Progenitor cell of endocrine pancreas (in vitro differentiated cells): Measurements from ENCODE around the gene TRIM38. TPM values are rescaled to one million over a fixed set of nuclear protein-coding genes. Genes with fewer than 3 reads are reported as not detected.

ENCODE experiments used
- DNase-seq: peaks from one replicate; pipeline ENCODE4 v3.0.0; 2021; ENCODE audit warnings: low spot score; ENCODE audit not compliant: unreplicated experiment
- H3K27ac Mint-ChIP-seq: 2 replicates; pipeline ENCODE4 v1.8.0; 2021; ENCODE audit warnings: mild to moderate bottlenecking, moderate library complexity, mixed read lengths
- H3K27me3 Mint-ChIP-seq: 2 replicates; pipeline ENCODE4 v1.8.0; 2021; ENCODE audit warnings: mixed read lengths
- H3K36me3 Mint-ChIP-seq: 2 replicates; pipeline ENCODE4 v1.8.0; 2022; ENCODE audit warnings: mixed read lengths; ENCODE audit not compliant: insufficient read depth
- H3K4me1 Mint-ChIP-seq: 2 replicates; pipeline ENCODE4 v1.8.0; 2021; ENCODE audit warnings: low read depth, mixed read lengths
- H3K4me3 Mint-ChIP-seq: 2 replicates; pipeline ENCODE4 v1.8.0; 2021; ENCODE audit warnings: low read depth, mild to moderate bottlenecking, moderate library complexity, mixed read lengths
- H3K9me3 Mint-ChIP-seq: 2 replicates; pipeline ENCODE4 v1.8.0; 2021; ENCODE audit warnings: low read depth, mixed read lengths
- total RNA-seq: library from RNA; stranded (reverse); gene quantifications from 2 replicates; pipeline ENCODE4 v1.2.1, GENCODE V29; 2021
- TF ChIP-seq, protein P1 (sequence below): fragments of 200-600 bp; sonication (generic); IDR thresholded peaks from one replicate; pipeline ENCODE4 v1.5.0; 2021; ENCODE audit warnings: antibody characterized with exemption, mild to moderate bottlenecking; ENCODE audit not compliant: unreplicated experiment

Gene TRIM38
- total RNA-seq, 1 donor from 2014 or later, result 5.9 TPM

DNA sequence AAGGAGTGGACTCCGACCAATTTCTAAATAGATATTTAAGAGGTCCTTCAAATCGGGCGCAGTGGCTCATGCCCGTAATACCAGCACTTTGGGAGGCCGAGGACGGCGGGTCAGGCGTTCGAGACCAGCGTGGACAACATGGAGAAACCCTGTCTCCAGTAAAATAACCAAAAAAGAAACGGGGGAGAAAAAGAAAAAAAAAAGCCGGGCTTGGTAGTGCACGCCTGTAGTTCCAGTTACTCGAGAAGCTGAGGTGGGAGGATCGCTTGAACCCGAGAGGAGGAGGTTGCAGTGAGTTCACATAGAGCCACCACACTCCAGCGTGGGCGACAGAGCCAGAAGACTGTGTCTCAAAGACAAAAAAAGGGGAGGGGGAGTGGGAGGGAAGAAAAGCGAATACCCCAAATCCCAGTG lies 71.3 kb downstream of the TRIM38 start:
- H3K36me3 Mint-ChIP-seq, result no peaks in the 10 kb centered on the region
- H3K4me1 Mint-ChIP-seq, result peaks cover 37% of the 10 kb centered on the region
- H3K27me3 Mint-ChIP-seq, result no peaks in the 10 kb centered on the region
- no peak for DNase-seq
- peak overlapping the region; percentile 90 for H3K4me3 Mint-ChIP-seq
- TF ChIP-seq, protein P1, sequence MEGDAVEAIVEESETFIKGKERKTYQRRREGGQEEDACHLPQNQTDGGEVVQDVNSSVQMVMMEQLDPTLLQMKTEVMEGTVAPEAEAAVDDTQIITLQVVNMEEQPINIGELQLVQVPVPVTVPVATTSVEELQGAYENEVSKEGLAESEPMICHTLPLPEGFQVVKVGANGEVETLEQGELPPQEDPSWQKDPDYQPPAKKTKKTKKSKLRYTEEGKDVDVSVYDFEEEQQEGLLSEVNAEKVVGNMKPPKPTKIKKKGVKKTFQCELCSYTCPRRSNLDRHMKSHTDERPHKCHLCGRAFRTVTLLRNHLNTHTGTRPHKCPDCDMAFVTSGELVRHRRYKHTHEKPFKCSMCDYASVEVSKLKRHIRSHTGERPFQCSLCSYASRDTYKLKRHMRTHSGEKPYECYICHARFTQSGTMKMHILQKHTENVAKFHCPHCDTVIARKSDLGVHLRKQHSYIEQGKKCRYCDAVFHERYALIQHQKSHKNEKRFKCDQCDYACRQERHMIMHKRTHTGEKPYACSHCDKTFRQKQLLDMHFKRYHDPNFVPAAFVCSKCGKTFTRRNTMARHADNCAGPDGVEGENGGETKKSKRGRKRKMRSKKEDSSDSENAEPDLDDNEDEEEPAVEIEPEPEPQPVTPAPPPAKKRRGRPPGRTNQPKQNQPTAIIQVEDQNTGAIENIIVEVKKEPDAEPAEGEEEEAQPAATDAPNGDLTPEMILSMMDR, result no peak
- no peaks in the 10 kb centered on the region for H3K9me3 Mint-ChIP-seq
- peak overlapping the region; percentile 99 for H3K27ac Mint-ChIP-seq

DNA sequence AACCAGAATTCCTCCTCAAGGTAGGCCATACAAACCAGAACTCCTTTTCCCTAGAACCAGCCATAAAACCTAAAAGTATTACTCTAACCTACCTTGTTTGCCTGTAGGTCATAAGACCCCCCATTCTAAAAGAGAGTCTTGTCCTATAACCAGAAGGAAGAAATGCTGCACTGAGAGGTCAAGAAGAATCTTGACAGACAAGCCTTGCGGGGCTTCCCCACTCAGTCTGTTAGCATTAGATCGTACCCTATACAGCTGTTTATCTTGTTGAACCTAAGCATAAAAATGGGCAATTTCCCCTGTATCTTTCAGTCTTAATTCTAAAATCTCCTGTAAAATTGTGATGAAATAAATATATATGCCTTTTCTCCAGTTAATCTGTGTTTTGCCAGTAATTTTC lies 72.3 kb downstream of the TRIM38 start:
- H3K4me3 Mint-ChIP-seq, result no peak overlapping the region
- no peaks in the 10 kb centered on the region for H3K9me3 Mint-ChIP-seq
- H3K4me1 Mint-ChIP-seq, result peaks cover 28% of the 10 kb centered on the region
- DNase-seq, result no peak
- H3K36me3 Mint-ChIP-seq, result no peaks in the 10 kb centered on the region
- H3K27me3 Mint-ChIP-seq, result no peaks in the 10 kb centered on the region
- TF ChIP-seq, protein P1, result no peak
- peak overlapping the region; percentile 37 for H3K27ac Mint-ChIP-seq

Other genes with a start within 250 kb of the TRIM38 start
- gene SLC17A4, start 208.1 kb upstream of the TRIM38 start, total RNA-seq, result 3.6 and 5.3 TPM in 2 replicates
- gene SLC17A1, start 130.8 kb upstream of the TRIM38 start, total RNA-seq, result 0.49 TPM in 1 of 2 replicates, not detected in the other
- 0.34 and 0.58 TPM in 2 replicates for gene SLC17A3, start 88.6 kb upstream of the TRIM38 start, total RNA-seq
- not detected in 2 replicates for gene SLC17A2, start 32.1 kb upstream of the TRIM38 start, total RNA-seq
- gene HFE, start 124.6 kb downstream of the TRIM38 start, total RNA-seq, result 1.1 and 1.8 TPM in 2 replicates